Measurements from ENCODE around the gene PRKG1.
"Not testable (repeated sequence)": the region's sequence is repeated elsewhere in the genome, so short reads cannot be mapped to it uniquely, and the experiment has no call there.

The PRKG1 gene

DNA sequence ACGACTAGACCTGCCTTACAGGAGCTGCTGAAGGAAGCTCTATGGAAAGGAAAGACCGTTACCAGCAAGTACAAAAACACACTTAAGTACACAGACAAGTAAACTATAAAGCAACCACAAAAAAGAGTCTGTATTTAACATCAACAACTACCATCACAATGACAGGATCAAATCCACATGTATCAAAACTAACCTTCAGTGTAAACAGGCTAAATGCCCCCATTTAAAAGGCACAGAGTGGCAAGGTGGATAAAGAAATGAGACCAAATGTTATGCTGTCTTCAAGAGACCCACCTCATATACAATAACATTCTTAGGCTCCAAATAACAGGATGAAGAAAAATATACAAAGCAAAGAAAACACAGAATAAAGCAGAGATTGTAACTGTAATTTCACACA lies 932.8 kb downstream of the PRKG1 start:
- no peak for DNase-seq (ENCODE audit: low read depth)

DNA sequence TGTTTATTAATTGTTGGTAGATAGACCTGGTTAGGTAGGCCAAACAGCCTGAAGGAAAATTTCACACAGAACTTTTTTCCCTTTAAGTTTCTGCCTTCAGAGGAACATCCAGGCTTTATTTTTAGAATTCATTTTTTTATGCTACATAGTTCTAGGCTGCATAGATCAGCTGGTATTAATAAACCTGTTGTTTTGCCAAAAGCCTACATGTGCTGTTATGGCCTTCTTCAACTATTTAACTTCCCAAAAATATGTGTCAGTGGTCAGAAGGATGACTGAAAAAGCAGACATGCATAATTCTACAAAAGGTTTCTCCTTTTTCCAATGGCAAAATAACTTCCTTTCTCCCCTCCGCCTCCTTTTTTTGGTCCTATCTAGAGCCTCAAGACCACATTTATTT lies 936.8 kb downstream of the PRKG1 start:
- DNase-seq (ENCODE audit: low read depth) = peak; percentile 30

DNA sequence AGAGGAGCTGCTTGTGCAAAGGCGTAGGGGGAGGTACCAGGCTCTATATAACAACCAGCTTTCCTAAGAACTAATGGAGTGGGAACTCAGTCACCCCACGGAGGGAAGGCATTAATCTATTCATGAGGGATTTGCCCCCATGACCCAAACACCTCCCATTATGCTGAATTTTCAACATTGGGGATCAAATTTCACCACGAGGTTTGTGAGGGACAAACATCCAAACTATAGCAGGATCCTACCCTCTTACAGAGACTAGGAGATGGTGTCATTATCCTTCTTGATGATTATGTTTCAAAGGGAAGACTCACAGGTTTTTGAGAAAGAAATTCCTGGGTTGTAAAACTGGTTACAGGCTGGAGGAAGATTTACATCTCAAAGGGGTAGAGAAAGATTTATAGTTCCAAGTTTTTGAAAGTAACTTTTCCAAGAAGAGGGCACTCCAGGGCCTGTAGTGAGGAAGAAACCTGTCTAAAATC lies 944.8 kb downstream of the PRKG1 start:
- DNase-seq (ENCODE audit: low read depth) = no peak

DNA sequence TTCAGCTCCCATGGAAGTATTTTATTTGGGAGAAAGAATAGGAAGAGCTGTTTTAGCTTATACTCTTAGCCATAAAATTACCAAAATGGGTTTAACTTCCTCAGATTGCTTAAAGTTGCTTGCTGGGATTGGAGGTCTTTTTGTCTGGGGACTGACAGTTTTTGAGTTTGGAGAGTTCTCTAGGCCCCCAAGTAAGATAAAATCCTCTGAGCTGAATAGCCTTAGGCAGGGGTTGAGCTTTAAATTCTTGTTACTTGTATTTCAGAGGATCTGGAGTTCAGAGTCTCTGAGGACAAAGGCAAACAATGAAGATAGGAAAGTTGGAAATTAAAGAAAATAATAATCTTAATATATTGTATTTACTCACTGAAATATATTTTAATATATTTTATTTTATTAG lies 945.4 kb downstream of the PRKG1 start:
- no peak for DNase-seq (ENCODE audit: low read depth)

DNA sequence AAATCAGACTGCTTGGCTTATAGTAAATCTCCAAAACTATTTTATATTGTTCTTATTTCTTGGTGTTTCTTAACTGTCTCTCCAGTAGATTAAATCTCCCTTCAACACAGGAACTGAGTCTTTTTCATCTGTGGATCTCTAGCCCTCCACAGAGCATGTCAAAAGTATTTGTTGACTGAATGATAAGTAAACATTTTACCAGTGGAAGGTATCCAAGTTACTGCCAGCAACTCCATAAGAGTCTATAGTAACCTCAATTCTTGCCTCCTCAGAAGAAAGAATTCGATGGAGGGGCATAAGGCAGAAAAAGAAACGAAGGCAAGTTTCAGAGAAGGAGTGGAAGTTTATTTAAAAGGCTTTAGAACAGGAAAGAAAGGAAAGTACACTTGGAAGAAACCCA lies 945.9 kb downstream of the PRKG1 start:
- DNase-seq (ENCODE audit: low read depth) = no peak

DNA sequence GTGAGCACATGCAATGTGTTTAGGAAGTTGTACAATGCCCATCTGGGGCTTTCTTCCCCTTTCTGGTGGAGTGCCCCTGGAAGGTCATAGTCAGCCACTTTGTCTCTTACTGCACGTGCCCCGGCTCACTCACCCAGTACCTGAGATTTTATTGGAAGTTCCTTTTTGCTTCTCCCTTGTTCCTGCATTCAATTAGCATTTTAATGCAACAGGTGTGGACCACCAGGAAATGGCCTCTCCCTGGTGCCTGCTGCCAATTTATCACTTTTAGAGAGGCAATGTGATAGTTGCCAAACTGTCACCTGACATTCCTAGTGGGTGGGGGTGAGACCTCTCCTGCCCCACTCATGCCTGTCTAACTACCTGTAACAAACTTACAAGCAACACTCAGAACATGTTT lies 946.4 kb downstream of the PRKG1 start:
- no peak for DNase-seq (ENCODE audit: low read depth)

DNA sequence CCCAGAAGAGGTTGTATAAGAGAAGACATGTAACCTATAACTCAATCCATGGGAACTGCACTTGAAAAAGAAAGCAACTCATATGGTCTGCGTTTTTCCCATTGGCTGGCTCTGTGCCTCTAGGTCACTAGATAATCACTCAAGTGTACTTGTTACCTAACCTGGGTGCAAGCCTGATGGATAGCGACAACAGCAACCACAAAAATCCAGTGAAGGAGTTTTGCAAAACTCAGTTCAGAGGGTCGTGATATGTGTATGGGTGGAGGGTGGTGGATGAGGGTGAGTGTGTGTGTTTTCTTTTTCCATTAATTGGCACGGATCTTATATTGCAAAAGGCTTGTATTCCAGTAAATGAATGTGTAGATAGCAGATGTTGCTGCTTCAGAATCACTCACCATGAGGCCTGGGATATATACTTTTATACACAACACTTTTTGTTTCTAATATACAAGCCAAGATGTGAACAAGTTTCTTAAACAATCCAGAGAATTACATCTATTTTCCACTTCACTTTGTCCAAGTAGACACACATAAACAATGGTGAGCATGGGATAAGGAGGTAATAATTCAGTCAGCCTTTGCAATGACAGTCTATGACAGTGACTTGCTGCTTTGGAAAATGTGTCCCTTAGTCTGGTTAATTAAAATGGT lies 952.9 kb downstream of the PRKG1 start:
- DNase-seq (ENCODE audit: low read depth) = no peak

DNA sequence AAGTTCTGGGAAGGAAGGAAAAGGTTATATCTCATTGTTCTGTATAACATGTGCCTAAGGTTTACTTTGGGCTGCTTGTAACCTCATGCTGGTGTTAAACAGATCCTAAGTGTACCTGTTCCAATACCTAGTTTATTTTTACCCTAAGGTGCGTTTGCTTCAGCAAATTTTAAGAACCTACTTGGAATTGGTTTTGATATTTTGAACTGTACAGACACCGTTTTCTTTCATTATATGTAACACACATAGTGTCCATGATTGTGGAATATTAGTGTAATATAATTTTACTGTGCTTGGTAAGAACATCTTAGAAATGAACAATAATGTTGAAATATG lies 954.2 kb downstream of the PRKG1 start:
- DNase-seq (ENCODE audit: low read depth) = no peak

DNA sequence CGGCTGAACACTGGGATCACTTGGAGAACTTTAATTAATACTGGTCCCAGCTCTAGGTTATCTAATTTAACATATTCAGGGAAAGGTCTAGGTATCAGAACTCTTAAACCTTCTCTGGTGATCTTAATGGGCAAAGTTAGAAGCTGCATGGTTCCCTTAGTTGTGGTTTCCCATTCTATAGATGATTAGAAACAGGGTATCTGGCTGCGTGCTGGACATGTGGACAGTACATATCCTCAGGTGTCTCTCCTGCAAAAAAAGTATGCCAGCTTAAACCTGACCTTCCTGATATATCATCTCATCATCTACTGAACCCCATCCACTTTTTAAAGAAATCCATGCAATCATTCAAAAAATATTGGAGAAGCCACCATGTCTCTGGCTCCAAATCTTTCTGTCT lies 955.3 kb downstream of the PRKG1 start:
- DNase-seq (ENCODE audit: low read depth) = no peak

DNA sequence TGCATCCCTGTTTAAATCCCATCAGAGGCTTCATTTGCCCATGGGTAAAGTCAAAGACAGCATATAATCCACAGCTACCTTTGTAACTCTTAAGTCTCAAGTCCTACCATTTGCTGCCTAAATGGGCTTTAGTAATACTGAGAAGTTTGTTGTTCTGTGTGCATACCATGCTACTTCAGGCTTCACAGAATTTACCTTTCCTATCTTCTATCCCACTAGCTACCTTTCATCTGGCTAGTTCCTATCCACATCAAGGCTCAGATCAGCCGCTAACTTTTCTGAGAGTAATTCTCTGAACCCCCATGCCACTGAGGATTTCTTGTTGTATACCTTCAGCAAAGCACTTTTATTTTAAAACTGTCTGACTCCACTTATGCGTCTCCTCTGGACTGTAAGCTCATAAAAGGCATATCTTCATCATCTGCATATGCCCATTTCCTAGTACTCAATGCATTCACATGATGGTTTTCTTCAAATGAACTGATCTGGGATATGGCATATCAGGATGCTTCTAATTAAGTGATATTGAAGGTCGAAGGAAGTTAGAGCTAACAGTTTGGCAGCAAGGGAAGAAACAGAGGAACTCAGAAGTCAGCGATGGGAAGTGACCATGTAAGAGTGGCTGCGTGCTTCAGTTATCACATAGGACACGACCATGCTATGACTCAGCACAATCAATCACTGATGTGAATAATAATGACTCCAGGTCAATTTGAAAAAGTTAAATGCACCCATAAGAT lies 955.9 kb downstream of the PRKG1 start:
- no peak for DNase-seq (ENCODE audit: low read depth)

DNA sequence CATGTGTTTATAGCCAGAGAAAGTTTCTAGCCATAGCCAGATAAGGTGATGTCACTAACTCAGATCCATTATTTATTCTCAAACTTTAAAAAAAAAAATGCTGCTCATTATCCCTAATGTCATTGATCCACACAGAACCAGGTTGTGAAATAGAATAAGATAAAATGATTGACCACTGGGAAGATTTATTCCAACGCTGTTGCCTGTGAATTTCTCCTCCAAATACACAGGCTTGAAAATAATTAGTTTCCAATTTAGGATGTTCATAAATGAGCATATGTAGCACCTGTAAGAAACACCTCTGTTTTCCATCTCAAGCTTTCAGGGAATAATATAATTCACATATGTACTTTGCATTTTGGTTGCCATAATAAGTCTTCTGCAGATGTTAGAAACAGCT lies 956.7 kb downstream of the PRKG1 start:
- DNase-seq (ENCODE audit: low read depth) = no peak

DNA sequence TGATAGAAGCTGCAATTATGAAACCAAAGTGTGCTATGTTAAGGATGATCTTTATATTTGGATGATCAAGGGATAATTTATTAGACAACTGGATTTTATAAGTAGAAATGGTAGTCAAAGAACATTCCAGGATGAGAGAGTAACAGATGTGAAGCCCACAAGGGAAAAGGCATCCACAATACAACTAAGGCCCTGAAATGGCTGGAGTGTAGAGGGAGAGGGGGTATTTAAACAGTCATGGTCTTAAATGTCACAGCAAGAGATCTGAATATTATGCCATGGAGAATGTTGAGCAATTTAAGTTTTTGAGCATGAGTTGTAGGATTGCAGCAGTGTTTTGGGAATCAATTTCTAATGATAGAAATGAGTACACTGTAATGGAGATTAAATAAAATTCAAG lies 957.5 kb downstream of the PRKG1 start:
- DNase-seq (ENCODE audit: low read depth) = no peak

DNA sequence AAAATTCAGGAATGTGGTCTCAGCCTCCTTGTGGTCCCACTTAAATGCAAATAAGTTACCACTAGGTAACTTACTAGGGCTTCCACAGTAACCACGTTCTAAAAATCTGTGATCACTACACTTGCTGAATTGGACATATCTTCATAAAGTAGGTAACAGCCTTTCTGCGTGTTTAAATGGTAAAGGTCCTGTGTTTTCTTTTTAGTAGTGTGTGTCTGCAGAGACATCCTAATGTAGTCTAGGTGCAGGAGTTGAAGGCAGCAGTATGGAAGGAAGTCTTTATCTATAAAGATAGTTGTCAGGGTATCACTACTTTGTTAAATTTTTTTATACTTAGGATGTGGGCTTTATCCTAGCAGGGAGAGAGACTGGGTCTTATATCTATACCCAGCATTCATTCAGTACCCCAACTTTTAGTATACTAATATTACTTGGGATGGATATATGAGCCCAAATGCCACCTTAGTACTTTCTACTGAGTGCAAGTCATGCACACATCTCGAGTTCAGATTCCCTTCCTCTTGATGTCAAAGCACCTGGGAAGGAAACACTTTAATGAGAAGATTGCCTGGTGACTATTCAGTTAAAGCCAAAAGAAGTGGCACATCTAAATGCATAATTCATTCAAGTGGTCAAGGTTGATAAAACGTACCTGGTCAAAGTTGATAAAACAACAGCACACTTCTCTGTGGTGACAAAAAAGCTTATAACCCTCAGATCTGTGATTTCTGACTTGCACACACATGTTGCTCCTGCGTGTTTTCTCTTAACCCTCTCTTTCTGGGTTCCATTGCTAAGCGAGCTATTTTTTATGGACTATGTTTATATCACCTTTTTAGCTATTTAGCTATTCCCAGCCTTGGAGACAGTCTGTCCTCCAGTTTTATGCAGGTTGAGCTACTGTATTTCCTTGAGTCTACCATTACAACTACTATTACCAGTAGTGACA lies 958.7 kb downstream of the PRKG1 start:
- DNase-seq (ENCODE audit: low read depth) = no peak

DNA sequence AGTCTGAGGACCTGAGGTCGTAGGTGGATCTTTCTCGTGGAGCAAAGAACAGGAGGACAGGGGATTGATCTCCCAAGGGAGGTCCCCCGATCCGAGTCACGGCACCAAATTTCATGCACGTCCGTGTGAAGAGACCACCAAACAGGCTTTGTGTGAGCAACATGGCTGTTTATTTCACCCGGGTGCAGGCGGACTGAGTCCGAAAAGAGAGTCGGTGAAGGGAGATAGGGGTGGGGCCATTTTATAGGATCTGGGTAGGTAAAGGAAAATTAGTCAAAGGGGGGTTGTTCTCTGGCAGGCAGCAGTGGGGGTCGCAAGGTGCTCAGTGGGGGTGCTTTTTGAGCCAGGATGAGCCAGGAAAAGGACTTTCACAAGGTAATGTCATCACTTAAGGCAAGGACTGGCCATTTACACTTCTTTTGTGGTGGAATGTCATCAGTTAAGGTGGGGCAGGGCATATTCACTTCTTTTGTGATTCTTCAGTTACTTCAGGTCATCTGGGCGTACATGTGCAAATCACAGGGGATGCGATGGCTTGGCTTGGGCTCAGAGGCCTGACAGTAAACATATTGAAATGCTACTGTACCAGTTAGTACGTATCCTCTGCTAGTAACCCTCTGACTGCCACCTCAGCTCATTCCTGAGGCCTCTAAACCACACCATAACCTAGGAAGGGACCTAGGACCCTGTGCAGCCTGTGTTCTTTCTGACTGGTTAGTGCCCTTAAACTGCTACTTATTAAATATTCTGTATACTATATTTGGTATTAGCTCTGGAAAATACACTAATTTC lies 964.9 kb downstream of the PRKG1 start:
- DNase-seq (ENCODE audit: low read depth) = not testable (repeated sequence)

DNA sequence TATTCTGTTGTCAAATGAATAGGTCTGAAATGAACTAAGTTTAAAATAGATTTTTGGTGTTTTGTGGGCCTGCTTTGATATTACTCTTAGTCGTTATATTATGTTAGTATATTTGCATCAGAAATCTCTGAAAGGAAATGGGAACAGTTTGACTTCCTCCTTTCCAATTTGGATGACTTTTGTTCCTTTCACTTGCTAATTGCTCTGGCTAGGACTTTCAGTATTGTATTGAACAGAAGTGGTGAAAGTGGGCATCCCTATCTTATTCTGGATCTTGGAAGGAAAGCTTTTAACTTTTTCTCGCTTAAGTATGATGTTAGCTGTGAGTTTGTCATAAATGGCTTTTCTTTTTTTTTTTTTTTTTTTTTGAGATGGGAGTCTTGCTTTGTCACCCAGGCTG lies 966.2 kb downstream of the PRKG1 start:
- DNase-seq (ENCODE audit: low read depth) = no peak

DNA sequence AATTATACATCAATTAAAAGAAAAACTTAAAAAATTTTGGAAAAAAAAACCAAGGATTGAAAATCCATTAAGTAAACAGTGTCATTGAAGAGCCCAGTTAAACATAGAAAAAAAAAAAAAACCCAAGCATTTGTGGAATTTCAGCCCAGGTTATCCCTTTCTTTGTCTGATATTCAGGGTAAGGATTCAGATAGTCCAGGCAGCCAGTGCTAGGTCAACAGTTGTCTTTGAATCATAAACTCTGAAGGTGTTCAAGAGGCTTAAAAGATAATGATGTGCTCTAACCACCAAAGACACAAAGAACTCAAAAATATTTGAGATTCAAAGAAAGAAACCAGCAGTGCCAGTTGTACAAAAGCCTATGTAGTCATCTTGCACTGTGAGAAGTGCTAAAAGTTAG lies 969.5 kb downstream of the PRKG1 start:
- no peak for DNase-seq (ENCODE audit: low read depth)

DNA sequence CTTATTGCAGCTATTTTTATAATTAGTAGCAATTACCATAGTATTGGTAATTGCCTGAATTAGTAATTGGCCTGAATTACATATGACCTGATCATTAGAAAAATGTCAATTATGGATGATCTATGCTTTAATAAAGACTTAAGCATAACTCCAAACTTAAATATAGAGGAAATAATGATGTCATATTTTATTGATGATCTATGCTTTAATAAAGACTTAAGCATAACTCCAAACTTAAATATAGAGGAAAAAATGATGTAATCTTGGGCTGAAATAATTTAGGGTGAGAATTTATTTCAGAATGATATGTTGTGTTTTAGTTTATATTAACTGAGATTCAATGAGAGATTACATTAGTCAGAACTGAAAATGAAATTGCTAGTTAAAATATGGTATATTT lies 973.8 kb downstream of the PRKG1 start:
- DNase-seq (ENCODE audit: low read depth) = no peak

DNA sequence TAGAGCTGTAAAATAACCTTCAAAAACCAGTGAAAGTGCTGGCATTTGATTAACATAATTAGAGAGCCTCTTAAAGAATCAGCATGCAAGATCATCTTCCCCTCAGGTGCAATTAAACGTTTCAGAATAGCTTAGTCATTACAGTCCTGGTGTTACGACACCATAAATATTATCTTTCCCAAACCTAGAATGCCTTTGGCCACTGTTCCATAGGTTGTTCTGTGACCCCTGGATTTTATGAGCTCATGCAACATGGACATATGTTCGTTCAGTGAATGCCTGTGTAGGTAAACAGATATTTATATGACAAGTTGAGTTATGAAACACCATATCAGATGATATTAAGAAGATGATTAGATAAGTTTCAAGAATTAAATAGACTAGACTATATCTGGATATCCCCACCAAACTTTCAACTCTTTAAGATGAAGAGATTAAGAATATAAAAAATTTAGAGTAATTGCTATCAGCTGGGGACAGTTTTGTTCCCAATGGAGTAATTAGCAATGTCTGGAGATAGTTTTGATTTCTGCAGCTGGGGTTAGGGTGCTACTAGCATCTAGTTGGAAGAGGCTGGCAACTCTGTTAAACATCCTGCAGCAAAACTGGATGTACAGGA lies 976.3 kb downstream of the PRKG1 start:
- no peak for DNase-seq (ENCODE audit: low read depth)

DNA sequence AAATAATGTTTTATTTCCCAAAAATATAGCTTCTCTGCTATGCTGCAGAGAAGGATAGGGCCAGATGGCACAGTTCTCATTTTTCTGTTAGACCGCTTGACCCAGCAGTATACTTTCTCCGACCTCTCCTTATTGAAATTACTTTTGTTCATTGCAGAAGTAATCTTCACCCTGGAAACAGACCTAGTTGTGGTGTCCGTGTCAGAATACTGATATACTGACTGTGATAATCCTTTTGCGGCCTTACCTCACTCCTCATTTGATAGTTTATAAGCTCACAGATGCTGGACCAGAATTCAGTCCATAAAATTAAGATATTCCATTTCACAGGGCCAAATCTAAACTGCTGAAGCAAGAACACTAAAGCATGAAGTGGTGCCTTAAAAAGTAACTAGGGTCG lies 979.2 kb downstream of the PRKG1 start:
- no peak for DNase-seq (ENCODE audit: low read depth)

DNA sequence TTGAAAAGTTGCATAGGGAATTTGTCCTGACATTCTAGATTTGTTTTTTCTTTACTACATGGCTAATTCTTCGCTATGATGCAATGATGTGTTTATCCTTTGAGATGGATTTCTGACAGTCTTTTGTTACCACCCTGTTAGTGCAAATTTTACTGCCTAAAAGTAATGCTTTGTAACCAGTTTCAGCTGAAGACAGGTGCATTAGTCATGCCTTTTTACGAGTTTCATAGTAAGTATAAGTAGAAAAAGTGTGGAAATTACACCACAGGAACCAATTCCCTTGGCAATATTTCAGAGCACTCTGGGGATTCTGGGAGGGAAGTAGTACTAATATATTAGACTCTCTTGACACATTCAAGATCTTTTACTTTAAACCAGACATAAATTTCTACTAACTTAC lies 982.0 kb downstream of the PRKG1 start:
- DNase-seq (ENCODE audit: low read depth) = no peak

DNA sequence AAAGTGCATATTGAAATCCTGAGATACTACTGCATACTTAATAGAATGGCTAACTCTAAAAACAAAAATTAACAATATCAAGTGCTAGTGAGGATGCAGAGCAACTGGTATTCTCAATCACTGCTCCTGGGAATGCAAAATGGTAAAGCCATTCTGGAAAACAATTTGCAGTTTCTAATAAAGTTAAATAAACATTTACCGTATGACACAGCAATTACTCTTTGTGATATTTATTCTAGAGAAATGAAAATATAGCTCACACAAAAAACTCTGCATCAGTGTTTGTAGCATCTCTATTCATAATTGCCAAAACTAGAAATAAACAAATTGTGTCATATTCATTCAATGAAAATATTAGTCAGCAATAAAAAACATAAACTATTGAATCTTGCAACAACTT lies 984.8 kb downstream of the PRKG1 start:
- no peak for DNase-seq (ENCODE audit: low read depth)

DNA sequence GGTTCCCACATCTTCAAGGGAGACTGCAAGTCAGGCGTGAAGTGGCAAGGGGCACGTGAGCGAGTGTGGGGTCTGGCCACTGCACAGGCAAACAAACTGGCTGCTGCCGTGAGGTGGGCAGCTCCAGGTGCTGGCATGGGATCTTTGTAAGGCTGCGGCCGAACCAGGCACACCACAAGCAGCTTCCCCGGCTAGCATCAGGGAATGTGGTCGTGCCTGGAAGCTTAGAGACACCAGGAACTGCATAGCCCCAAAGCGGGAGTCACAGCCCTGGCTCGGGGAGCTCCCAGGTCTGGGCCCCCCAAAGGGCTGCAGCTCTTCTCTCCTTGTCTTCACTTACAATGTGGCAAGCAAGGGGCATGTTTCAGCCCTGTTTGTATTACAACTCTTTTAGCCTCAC lies 988.9 kb downstream of the PRKG1 start:
- DNase-seq (ENCODE audit: low read depth) = no peak
